GM19238 (cell line): ENCODE measurements around the gene SNU13.
A peak's percentile ranks its signal among the peaks of the same experiment; 100 is the strongest.
"Not testable (repeated sequence)": the region's sequence is repeated elsewhere in the genome, so short reads cannot be mapped to it uniquely, and the experiment has no call there.

Experiments
- DNase-seq: peaks from one replicate; pipeline ENCODE4 v3.0.0; 2011; ENCODE audit warnings: low spot score; ENCODE audit not compliant: insufficient read length

SNU13 gene

GRCh38 chr22:41682033-41682807 is 6.4 kb downstream of the SNU13 start:
- peak; percentile 71 for DNase-seq

- no peak for DNase-seq
Observed at GRCh38 chr22:41681616-41682015, 7.1 kb downstream of the SNU13 start.

GRCh38 chr22:41676134-41676533 is 12.5 kb downstream of the SNU13 start:
- DNase-seq: no peak

GRCh38 chr22:41674846-41675340 is 13.8 kb downstream of the SNU13 start:
- no peak for DNase-seq

GRCh38 chr22:41672780-41673509 is 15.7 kb downstream of the SNU13 start:
- DNase-seq: no peak

GRCh38 chr22:41672096-41672495 is 16.6 kb downstream of the SNU13 start:
- DNase-seq: not testable (repeated sequence)

- no peak for DNase-seq
Observed at GRCh38 chr22:41668971-41669911, 19.4 kb downstream of the SNU13 start.

GRCh38 chr22:41664951-41665350 is 23.7 kb downstream of the SNU13 start:
- DNase-seq: no peak

- no peak for DNase-seq
Observed at GRCh38 chr22:41664490-41664889, 24.2 kb downstream of the SNU13 start.

- not testable (repeated sequence) for DNase-seq
Observed at GRCh38 chr22:41663594-41663993, 25.1 kb downstream of the SNU13 start.

GRCh38 chr22:41661713-41662112 is 27.0 kb downstream of the SNU13 start:
- no peak for DNase-seq

GRCh38 chr22:41661088-41661487 is 27.6 kb downstream of the SNU13 start:
- DNase-seq: no peak

- DNase-seq: no peak
Observed at GRCh38 chr22:41660416-41660815, 28.3 kb downstream of the SNU13 start.

- no peak for DNase-seq
Observed at GRCh38 chr22:41659941-41660340, 28.7 kb downstream of the SNU13 start.

GRCh38 chr22:41658869-41659268 is 29.8 kb downstream of the SNU13 start:
- DNase-seq: no peak

- DNase-seq: no peak
Observed at GRCh38 chr22:41657709-41658108, 31.0 kb downstream of the SNU13 start.

GRCh38 chr22:41656556-41656955 is 32.1 kb downstream of the SNU13 start:
- DNase-seq: no peak

- DNase-seq: no peak
Observed at GRCh38 chr22:41654322-41654721, 34.3 kb downstream of the SNU13 start.

- no peak for DNase-seq
Observed at GRCh38 chr22:41650821-41651220, 37.8 kb downstream of the SNU13 start.

- no peak for DNase-seq
Observed at GRCh38 chr22:41650229-41650628, 38.4 kb downstream of the SNU13 start.

- no peak for DNase-seq
Observed at GRCh38 chr22:41648432-41648831, 40.2 kb downstream of the SNU13 start.
